IMR-90 (cell line): Measurements from ENCODE around the gene APC.

Experiments
- CTCF ChIP-seq: conservative IDR thresholded peaks from 2 replicates; pipeline ENCODE4 v1.5.1; 2012; ENCODE audit warnings: mild to moderate bottlenecking, low read depth, low read length, improper control_type of control experiment
- POLR2A ChIP-seq: IDR thresholded peaks from 2 replicates; pipeline ENCODE4 v1.6.1; 2012; ENCODE audit warnings: mild to moderate bottlenecking, low read depth, low read length

DNA sequence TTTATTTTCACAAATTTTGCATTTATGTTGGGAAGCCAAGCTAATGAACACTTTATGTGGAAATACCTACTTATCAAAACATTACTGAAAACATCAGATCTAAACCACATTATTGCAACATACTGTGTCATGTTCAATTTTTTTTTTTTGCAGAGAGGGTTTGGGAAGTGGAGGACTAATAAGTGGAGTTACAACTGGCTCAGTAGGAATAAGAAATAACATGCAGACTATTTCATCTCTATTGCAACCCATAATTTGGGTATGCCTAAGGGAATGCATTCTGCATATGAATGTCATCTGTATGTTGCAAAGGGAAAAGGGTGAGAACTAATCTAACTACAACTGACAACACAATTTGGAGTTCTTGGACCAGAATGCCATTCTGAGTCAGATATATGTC, 41.8 kb downstream of the APC start:
- TF ChIP-seq CTCF (no peak), POLR2A (no peak)
